GM12878 (cell line): ENCODE data around the gene IFNL2. TPM values are rescaled to one million over a fixed set of nuclear protein-coding genes. Genes with fewer than 3 reads are reported as not detected.

Experiments used
- ATAC-seq: fragments of 200-7000 bp; cut with Tn5 transposase; 3 replicates; pipeline ENCODE4 v1.9.1; 2020; ENCODE audit warnings: mild to moderate bottlenecking, moderate library complexity
- BruUV-seq: library from RNA; stranded (reverse); fragments of 400-500 nt; replicated peaks from 2 replicates; lab custom pipeline; 2021; lab: Mats Ljungman, UMichigan
- CTCF ChIA-PET: fragments of 300-600 bp; sonication (Branson Sonifier 250); formaldehyde crosslinking; extraction: SDS; loops from one replicate; lab custom pipeline; 2021; ENCODE audit warnings: inconsistent platforms; lab: Yijun Ruan, JAX
- POLR2A ChIA-PET: fragments of 350-600 bp; formaldehyde crosslinking; extraction: SDS; loops from one replicate; lab custom pipeline; 2021; ENCODE audit warnings: inconsistent platforms; lab: Charles Lee
- RAD21 ChIA-PET: fragments of 300-600 bp; sonication (Branson Sonifier 250); formaldehyde crosslinking; loops from one replicate; lab custom pipeline; 2023; ENCODE audit warnings: antibody characterized with exemption; ENCODE audit not compliant: unreplicated experiment; lab: Charles Lee
- SMC1A ChIA-PET: fragments of 300-600 bp; sonication (Branson Sonifier 250); formaldehyde crosslinking; loops from one replicate; lab custom pipeline; 2023; ENCODE audit not compliant: unreplicated experiment, uncharacterized antibody; lab: Charles Lee
- DNase-seq: peaks from one replicate; pipeline ENCODE4 v3.0.0-alpha.2; 2011; ENCODE audit warnings: low read depth, low spot score
- FAIRE-seq: peaks from 3 replicates; lab custom pipeline; 2011; peaks lifted over from hg19 to GRCh38; lab: Jason Lieb, UNC
- H2AFZ ChIP-seq: 2 replicates; pipeline ENCODE4 v1.6.0; 2011; ENCODE audit warnings: low read depth, low read length, control low read depth; ENCODE audit not compliant: control insufficient read depth
- H3K27ac ChIP-seq: 2 replicates; pipeline ENCODE4 v1.5.1; 2011; ENCODE audit warnings: control low read depth; ENCODE audit not compliant: control insufficient read depth, insufficient read depth
- H3K27me3 ChIP-seq, 2 experiments: replicated peaks in 1 of 2; 2 replicates each; pipeline versions ENCODE4 v1.6.0 to v1.6.1; 2011; ENCODE audit warnings: low read length in 1 of 2; ENCODE audit not compliant: control insufficient read depth in 2 of 2, insufficient read depth in 2 of 2
- H3K36me3 ChIP-seq, 2 experiments: 2 replicates each; pipeline ENCODE4 v1.5.1; 2011; ENCODE audit warnings: low read length in 1 of 2; ENCODE audit not compliant: control insufficient read depth in 2 of 2, insufficient read depth in 2 of 2
- H3K4me1 ChIP-seq: 2 replicates; pipeline ENCODE4 v1.6.1; 2011; ENCODE audit warnings: mild to moderate bottlenecking, low read length, moderate library complexity, mixed read lengths; ENCODE audit not compliant: control insufficient read depth, insufficient read depth
- H3K4me2 ChIP-seq: 2 replicates; pipeline ENCODE4 v1.6.0; 2011; ENCODE audit warnings: control low read depth; ENCODE audit not compliant: control insufficient read depth, insufficient read depth
- H3K4me3 ChIP-seq: fragments of 200-600 bp; sonication (generic); 2 replicates; pipeline ENCODE4 v1.5.1; 2016
- H3K79me2 ChIP-seq: 2 replicates; pipeline ENCODE4 v1.6.0; 2011; ENCODE audit warnings: low read length; ENCODE audit not compliant: control insufficient read depth, insufficient read depth
- H3K9ac ChIP-seq: 2 replicates; pipeline ENCODE4 v1.8.0; 2011; ENCODE audit warnings: low read length, control low read depth, mixed read lengths; ENCODE audit not compliant: control insufficient read depth, insufficient read depth
- H3K9me3 ChIP-seq: replicated peaks from 3 replicates; pipeline ENCODE4 v1.5.1; 2011; ENCODE audit warnings: mild to moderate bottlenecking, low read length; ENCODE audit not compliant: control insufficient read depth, insufficient read depth
- H4K20me1 ChIP-seq: 2 replicates; pipeline ENCODE4 v1.6.0; 2011; ENCODE audit not compliant: control insufficient read depth, insufficient read depth
- MEF2A ChIP-seq: IDR thresholded peaks from 2 replicates; pipeline ENCODE4 v1.6.1; 2011; ENCODE audit warnings: low read depth, mild to moderate bottlenecking, low read length, moderate library complexity; ENCODE audit not compliant: insufficient read depth
- POLR2A ChIP-seq: IDR thresholded peaks from 2 replicates; pipeline ENCODE4 v1.6.1; 2011; ENCODE audit warnings: low read depth, mild to moderate bottlenecking, low read length
- PRDM15 ChIP-seq: fragments of 450-650 bp; formaldehyde crosslinking; IDR thresholded peaks from 2 replicates; pipeline ENCODE4 v1.4.0; 2020; ENCODE audit warnings: mild to moderate bottlenecking, moderate library complexity
- SREBF1 ChIP-seq: IDR thresholded peaks from 2 replicates; pipeline ENCODE4 v1.6.1; 2012; ENCODE audit warnings: mild to moderate bottlenecking, low read length
- TCF3 ChIP-seq: IDR thresholded peaks from 2 replicates; pipeline ENCODE4 v1.6.1; 2012; ENCODE audit warnings: low read depth, mild to moderate bottlenecking, low read length, borderline replicate concordance; ENCODE audit not compliant: insufficient read depth
- WGBS: methylation state at CpG from one replicate; pipeline ENCODE4 v1.1.6; 2016; ENCODE audit warnings: low lambda C conversion rate; ENCODE audit not compliant: insufficient replicate concordance, insufficient coverage; ENCODE audit errors: missing lambda C conversion rate; 5-methylcytosine and 5-hydroxymethylcytosine counted together
- in situ Hi-C: fragments of 300-500 bp; cut with MboI; formaldehyde crosslinking; loops from 9 replicates; pipeline ENCODE4 v1.14.3; 2018; ENCODE audit warnings: mixed read lengths
- intact Hi-C: fragments of 100-400 bp; cut with micrococcal nuclease; formaldehyde crosslinking; loops from one replicate; pipeline ENCODE4 v1.14.2; 2022; ENCODE audit not compliant: unreplicated experiment
- polyA plus RNA-seq, 11 experiments: library from polyadenylated mRNA; depleted of rRNA in 4 of 11; unstranded in 6 of 11; stranded (reverse) in 5 of 11; fragments of >200 nt; fragmentation: Nextera tagmentation in 4 of 11; fragmentation: Illumina TruSeq in 1 of 11; extraction: Ambion mirVana in 4 of 11; extraction: Trizol in 1 of 11; gene quantifications; 1 replicate in 1 of 11; 2 replicates in 10 of 11; pipeline versions ENCODE4 v1.2.1 to v1.2.3, GENCODE V29; 2011 to 2016; ENCODE audit warnings: inconsistent platforms in 2 of 11, missing spikeins in 2 of 11, low read depth in 1 of 11
- total RNA-seq, 4 experiments: library from RNA; depleted of rRNA in 3 of 4; stranded (reverse); fragments of >200 nt in 3 of 4; fragmentation: Illumina TruSeq in 1 of 4; extraction: Trizol in 1 of 4; gene quantifications; 2 replicates each; pipeline versions ENCODE4 v1.2.1 to v1.2.3, GENCODE V29; 2013 to 2021
- TF ChIP-seq, protein P1 (sequence below): fragments of 450-650 bp; IDR thresholded peaks from 2 replicates; pipeline ENCODE4 v1.6.1; 2017; ENCODE audit warnings: mild to moderate bottlenecking
- TF ChIP-seq, protein P2 (sequence below): IDR thresholded peaks from 2 replicates; pipeline ENCODE4 v1.6.1; 2011; ENCODE audit warnings: borderline replicate concordance, low read depth, mild to moderate bottlenecking, moderate library complexity, low read length; ENCODE audit not compliant: insufficient read depth, poor library complexity, severe bottlenecking
- TF ChIP-seq, protein P3 (sequence below): fragments of 150-350 bp; IDR thresholded peaks from 2 replicates; pipeline ENCODE4 v1.6.1; 2016; ENCODE audit warnings: low read depth, low read length

Gene IFNL2
- total and polyA plus RNA-seq, 10 of the 15 experiments (the other 5 are each of a cell fraction or from before 2014, with no cell fraction given) = 0.24 TPM; not detected in 9

GRCh38 chr19:39251081-39251480 lies 17.1 kb upstream of the IFNL2 start:
- ChIA-PET SMC1A (no interaction called here), CTCF (interaction anchor here (0.7 kb wide), 1 partner anchor 39 kb away, joined by 3 read pairs; no protein-coding TSS in a partner anchor), POLR2A (no interaction called here), RAD21 (no interaction called here)
- 44% methylated on average over 4 of the region's 5 CpGs for WGBS
- Histone ChIP-seq H3K27me3 (peaks cover 2% of the 10 kb centered on the region in 2 experiments; a peak in 3 of 4 replicates), H3K9me3 (no peaks in the 10 kb centered on the region), H3K9ac (no peak overlapping the region), H2AFZ (no peak overlapping the region), H3K27ac (no peak overlapping the region), H3K36me3 (no peaks in the 10 kb centered on the region), H4K20me1 (no peaks in the 10 kb centered on the region), H3K79me2 (no peaks in the 10 kb centered on the region), H3K4me1 (no peaks in the 10 kb centered on the region), H3K4me3 (no peak overlapping the region), H3K4me2 (no peak overlapping the region)
- TF ChIP-seq MEF2A (no peak), POLR2A (no peak), SREBF1 (no peak), TCF3 (no peak), PRDM15 (CRISPR knock-in tag) (no peak)
- TF ChIP-seq, protein P1, sequence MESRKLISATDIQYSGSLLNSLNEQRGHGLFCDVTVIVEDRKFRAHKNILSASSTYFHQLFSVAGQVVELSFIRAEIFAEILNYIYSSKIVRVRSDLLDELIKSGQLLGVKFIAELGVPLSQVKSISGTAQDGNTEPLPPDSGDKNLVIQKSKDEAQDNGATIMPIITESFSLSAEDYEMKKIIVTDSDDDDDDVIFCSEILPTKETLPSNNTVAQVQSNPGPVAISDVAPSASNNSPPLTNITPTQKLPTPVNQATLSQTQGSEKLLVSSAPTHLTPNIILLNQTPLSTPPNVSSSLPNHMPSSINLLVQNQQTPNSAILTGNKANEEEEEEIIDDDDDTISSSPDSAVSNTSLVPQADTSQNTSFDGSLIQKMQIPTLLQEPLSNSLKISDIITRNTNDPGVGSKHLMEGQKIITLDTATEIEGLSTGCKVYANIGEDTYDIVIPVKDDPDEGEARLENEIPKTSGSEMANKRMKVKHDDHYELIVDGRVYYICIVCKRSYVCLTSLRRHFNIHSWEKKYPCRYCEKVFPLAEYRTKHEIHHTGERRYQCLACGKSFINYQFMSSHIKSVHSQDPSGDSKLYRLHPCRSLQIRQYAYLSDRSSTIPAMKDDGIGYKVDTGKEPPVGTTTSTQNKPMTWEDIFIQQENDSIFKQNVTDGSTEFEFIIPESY = no peak
- TF ChIP-seq, protein P2, sequence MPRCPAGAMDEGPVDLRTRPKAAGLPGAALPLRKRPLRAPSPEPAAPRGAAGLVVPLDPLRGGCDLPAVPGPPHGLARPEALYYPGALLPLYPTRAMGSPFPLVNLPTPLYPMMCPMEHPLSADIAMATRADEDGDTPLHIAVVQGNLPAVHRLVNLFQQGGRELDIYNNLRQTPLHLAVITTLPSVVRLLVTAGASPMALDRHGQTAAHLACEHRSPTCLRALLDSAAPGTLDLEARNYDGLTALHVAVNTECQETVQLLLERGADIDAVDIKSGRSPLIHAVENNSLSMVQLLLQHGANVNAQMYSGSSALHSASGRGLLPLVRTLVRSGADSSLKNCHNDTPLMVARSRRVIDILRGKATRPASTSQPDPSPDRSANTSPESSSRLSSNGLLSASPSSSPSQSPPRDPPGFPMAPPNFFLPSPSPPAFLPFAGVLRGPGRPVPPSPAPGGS = no peak
- TF ChIP-seq, protein P3, sequence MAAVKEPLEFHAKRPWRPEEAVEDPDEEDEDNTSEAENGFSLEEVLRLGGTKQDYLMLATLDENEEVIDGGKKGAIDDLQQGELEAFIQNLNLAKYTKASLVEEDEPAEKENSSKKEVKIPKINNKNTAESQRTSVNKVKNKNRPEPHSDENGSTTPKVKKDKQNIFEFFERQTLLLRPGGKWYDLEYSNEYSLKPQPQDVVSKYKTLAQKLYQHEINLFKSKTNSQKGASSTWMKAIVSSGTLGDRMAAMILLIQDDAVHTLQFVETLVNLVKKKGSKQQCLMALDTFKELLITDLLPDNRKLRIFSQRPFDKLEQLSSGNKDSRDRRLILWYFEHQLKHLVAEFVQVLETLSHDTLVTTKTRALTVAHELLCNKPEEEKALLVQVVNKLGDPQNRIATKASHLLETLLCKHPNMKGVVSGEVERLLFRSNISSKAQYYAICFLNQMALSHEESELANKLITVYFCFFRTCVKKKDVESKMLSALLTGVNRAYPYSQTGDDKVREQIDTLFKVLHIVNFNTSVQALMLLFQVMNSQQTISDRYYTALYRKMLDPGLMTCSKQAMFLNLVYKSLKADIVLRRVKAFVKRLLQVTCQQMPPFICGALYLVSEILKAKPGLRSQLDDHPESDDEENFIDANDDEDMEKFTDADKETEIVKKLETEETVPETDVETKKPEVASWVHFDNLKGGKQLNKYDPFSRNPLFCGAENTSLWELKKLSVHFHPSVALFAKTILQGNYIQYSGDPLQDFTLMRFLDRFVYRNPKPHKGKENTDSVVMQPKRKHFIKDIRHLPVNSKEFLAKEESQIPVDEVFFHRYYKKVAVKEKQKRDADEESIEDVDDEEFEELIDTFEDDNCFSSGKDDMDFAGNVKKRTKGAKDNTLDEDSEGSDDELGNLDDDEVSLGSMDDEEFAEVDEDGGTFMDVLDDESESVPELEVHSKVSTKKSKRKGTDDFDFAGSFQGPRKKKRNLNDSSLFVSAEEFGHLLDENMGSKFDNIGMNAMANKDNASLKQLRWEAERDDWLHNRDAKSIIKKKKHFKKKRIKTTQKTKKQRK = no peak
- DNase-seq (no peak), ATAC-seq (no peak), FAIRE-seq (no peak)
- intact Hi-C loops (no loop called here), in situ Hi-C loops (no loop called here)
- BruUV-seq = no TSS peak
